ENCODE measurements around the gene PFKP.

Gene PFKP

DNA sequence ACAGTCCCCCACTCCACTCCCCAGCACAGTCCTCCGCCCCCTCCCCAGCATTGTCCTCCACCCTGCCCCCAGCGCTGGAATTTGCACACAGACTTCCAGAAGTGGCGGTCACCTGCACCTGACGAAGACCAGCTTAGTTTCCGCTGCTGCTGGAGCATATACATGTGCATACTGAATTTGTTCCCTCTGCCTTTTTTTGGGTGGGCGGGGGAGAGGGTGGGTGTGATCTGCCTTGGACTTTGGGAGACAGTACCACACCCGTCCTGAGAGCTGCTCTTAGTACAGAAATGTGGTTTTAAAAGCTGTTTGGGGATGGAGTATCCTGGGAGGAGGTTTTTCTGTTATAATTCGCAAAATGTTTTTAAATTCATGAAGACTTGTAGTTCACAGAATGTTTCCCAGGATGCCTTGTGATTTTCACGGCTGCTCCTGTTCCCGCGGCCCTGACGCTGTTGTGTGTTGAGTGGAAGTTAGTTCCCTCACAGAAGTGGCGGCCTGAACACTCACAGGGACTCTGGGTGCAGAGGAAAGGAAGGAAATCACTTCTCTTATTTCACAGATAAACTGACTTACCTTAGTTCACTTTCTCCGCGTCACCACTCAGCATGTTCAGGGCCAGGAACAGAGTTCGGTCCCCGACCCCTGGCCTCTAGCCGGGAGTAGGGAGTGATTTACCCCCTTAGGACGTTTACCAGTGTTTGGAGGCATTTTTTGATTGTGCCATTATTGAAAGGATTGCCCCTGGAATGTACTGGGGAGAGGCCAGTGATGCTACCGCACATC, 18.6 kb downstream of the PFKP start:
- TF ChIP-seq EZH2phosphoT487 (IDR thresholded peaks at IDR 0.05; ENCODE audit: borderline replicate concordance, low read length), result no peak
- TF ChIP-seq, protein P1, sequence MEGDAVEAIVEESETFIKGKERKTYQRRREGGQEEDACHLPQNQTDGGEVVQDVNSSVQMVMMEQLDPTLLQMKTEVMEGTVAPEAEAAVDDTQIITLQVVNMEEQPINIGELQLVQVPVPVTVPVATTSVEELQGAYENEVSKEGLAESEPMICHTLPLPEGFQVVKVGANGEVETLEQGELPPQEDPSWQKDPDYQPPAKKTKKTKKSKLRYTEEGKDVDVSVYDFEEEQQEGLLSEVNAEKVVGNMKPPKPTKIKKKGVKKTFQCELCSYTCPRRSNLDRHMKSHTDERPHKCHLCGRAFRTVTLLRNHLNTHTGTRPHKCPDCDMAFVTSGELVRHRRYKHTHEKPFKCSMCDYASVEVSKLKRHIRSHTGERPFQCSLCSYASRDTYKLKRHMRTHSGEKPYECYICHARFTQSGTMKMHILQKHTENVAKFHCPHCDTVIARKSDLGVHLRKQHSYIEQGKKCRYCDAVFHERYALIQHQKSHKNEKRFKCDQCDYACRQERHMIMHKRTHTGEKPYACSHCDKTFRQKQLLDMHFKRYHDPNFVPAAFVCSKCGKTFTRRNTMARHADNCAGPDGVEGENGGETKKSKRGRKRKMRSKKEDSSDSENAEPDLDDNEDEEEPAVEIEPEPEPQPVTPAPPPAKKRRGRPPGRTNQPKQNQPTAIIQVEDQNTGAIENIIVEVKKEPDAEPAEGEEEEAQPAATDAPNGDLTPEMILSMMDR (IDR thresholded peaks at IDR 0.05; ENCODE audit: low read depth, low read length, poor library complexity, severe bottlenecking), result no peak
- Histone ChIP-seq H3K27ac (ENCODE audit: low read depth, low read length) (no peak overlapping the region), H3F3A (ENCODE audit: control insufficient read depth, insufficient read depth) (no peaks in the 10 kb centered on the region), H3K9me3 (ENCODE audit: control insufficient read depth, insufficient read depth, low read length) (no peaks in the 10 kb centered on the region), H3K4me1 (ENCODE audit: control insufficient read depth, low read length) (no peaks in the 10 kb centered on the region), H3K79me2 (ENCODE audit: control insufficient read depth, low read length) (peaks cover 89% of the 10 kb centered on the region), H3K9me2 (replicated peaks; ENCODE audit: control insufficient read depth, low read length) (no peaks in the 10 kb centered on the region), H4K20me1 (ENCODE audit: control insufficient read depth, insufficient read depth, low read depth, low read length) (peaks cover 17% of the 10 kb centered on the region; the same call in 1 of the 2 replicates), H3K27me3 (ENCODE audit: control insufficient read depth, low read length) (no peaks in the 10 kb centered on the region), H3K36me3 (ENCODE audit: control insufficient read depth, low read length) (peaks cover 71% of the 10 kb centered on the region), H3K4me2 (ENCODE audit: low read length) (no peak overlapping the region), H3K4me3 (ENCODE audit: low read length) (no peak overlapping the region)

DNA sequence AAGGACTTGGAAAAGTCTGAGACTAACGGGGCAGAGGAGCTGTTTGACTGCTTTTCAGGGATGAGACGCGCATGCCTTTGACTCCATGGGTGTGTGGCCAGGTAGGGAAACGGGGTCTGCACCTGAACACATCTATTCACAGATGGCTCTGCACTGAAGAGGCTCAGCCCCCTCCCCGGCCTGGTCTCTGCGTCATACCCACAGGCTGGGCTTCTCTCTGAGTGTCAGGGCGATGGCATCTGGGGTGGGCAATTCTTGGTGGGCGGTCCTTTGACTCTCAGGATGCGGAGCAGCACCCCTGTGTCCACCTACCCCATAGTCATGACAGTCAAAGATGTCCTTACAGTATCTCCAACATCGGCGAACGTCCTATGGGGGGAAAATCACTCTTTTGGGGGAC, 23.0 kb downstream of the PFKP start:
- TF ChIP-seq, protein P1 (IDR thresholded peaks at IDR 0.05; ENCODE audit: low read depth, low read length, poor library complexity, severe bottlenecking), result no peak
- TF ChIP-seq EZH2phosphoT487 (IDR thresholded peaks at IDR 0.05; ENCODE audit: borderline replicate concordance, low read length), result no peak
- no peaks in the 10 kb centered on the region for H3K9me2 ChIP-seq (replicated peaks; ENCODE audit: control insufficient read depth, low read length)
- H3K9me3 ChIP-seq (ENCODE audit: control insufficient read depth, insufficient read depth, low read length), result no peaks in the 10 kb centered on the region
- H3K4me1 ChIP-seq (ENCODE audit: control insufficient read depth, low read length), result peaks cover 2% of the 10 kb centered on the region; the same call in 1 of the 2 replicates
- H3F3A ChIP-seq (ENCODE audit: control insufficient read depth, insufficient read depth), result no peaks in the 10 kb centered on the region; the same call in 1 of the 2 replicates
- H3K27me3 ChIP-seq (ENCODE audit: control insufficient read depth, low read length), result no peaks in the 10 kb centered on the region
- H3K27ac ChIP-seq (ENCODE audit: low read depth, low read length), result no peak overlapping the region
- H3K36me3 ChIP-seq (ENCODE audit: control insufficient read depth, low read length), result peaks cover 79% of the 10 kb centered on the region
- H3K4me2 ChIP-seq (ENCODE audit: low read length), result no peak overlapping the region
- H3K79me2 ChIP-seq (ENCODE audit: control insufficient read depth, low read length), result peaks cover 95% of the 10 kb centered on the region
- no peak overlapping the region for H3K4me3 ChIP-seq (ENCODE audit: low read length)
- H4K20me1 ChIP-seq (ENCODE audit: control insufficient read depth, insufficient read depth, low read depth, low read length), result peaks cover 43% of the 10 kb centered on the region

DNA sequence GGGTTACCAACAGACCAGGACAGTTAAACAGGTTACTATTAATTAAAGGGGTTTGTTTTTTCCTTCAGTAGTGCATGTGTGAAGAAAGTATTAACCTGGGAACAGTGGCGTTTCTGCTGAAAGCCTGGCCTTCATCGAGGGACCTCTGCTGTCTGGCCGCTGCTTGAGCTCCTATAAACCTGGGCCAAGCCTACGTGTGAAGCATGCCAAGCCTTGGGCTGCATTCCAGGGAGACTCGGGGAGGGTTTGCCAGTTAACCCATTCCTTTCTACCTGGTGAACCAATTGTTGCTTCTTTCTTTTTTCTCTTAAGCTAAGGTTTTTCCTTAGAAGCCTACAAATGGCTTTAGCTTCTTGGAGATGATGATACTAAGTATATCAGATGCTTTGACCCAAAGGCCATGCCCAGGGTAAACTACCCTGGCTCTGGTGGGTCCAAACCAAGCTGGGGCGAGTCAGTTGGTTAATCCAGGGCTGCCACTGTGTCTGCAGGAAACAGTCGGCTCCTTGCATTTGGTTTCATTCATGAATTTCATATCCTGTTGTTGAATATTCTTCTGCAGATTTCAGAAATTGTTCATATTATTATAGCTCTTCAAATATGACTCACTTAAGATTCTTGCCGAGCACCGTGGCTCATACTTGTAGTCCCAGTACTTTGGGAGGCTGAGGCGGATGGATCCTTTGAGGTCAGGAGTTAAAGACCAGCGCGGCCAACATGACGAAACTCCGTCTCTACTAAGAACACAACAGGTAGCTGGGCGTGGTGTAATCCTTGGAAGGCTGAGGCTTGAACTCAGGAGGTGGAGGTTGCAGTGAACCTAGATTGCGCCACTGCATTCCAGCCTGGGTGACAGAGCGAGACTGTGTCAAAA, 23.8 kb downstream of the PFKP start:
- H3K27ac ChIP-seq (ENCODE audit: low read depth, low read length), result no peak overlapping the region
- peaks cover 96% of the 10 kb centered on the region for H3K79me2 ChIP-seq (ENCODE audit: control insufficient read depth, low read length)
- H3K4me2 ChIP-seq (ENCODE audit: low read length), result no peak overlapping the region
- H4K20me1 ChIP-seq (ENCODE audit: control insufficient read depth, insufficient read depth, low read depth, low read length), result peaks cover 47% of the 10 kb centered on the region
- H3K36me3 ChIP-seq (ENCODE audit: control insufficient read depth, low read length), result peaks cover 83% of the 10 kb centered on the region
- TF ChIP-seq, protein P1 (IDR thresholded peaks at IDR 0.05; ENCODE audit: low read depth, low read length, poor library complexity, severe bottlenecking), result no peak
- TF ChIP-seq EZH2phosphoT487 (IDR thresholded peaks at IDR 0.05; ENCODE audit: borderline replicate concordance, low read length), result no peak
- no peak overlapping the region for H3K4me3 ChIP-seq (ENCODE audit: low read length)
- H3K9me3 ChIP-seq (ENCODE audit: control insufficient read depth, insufficient read depth, low read length), result no peaks in the 10 kb centered on the region
- H3K9me2 ChIP-seq (replicated peaks; ENCODE audit: control insufficient read depth, low read length), result no peaks in the 10 kb centered on the region
- no peaks in the 10 kb centered on the region; the same call in 1 of the 2 replicates for H3F3A ChIP-seq (ENCODE audit: control insufficient read depth, insufficient read depth)
- peaks cover 2% of the 10 kb centered on the region; the same call in 1 of the 2 replicates for H3K4me1 ChIP-seq (ENCODE audit: control insufficient read depth, low read length)
- H3K27me3 ChIP-seq (ENCODE audit: control insufficient read depth, low read length), result no peaks in the 10 kb centered on the region

All from DOHH2 (cell line).